Fibroblast of the aortic adventitia (primary cell): ENCODE data around the gene EDAR. TPM values are rescaled to one million over a fixed set of nuclear protein-coding genes. Genes with fewer than 3 reads are reported as not detected.

Source experiments
- DNase-seq: peaks from one replicate; pipeline ENCODE4 v3.0.0-alpha.2; 2010; ENCODE audit warnings: low read depth
- H3K4me3 ChIP-seq: 2 replicates; pipeline ENCODE4 v1.5.1; 2011; ENCODE audit warnings: low read depth, mild to moderate bottlenecking, control low read depth, low read length, moderate library complexity
- total RNA-seq: library from RNA; depleted of rRNA; stranded (reverse); fragments of >200 nt; gene quantifications from 2 replicates; pipeline ENCODE4 v1.2.3, GENCODE V29; 2012; ENCODE audit warnings: low replicate concordance
- TF ChIP-seq, protein P1 (sequence below): IDR thresholded peaks from 2 replicates; pipeline ENCODE4 v1.5.1; 2011; ENCODE audit warnings: mild to moderate bottlenecking, low read length, control low read depth, inconsistent platforms; ENCODE audit not compliant: insufficient read depth

Gene EDAR
- total RNA-seq, 1 donor, result not detected

DNA sequence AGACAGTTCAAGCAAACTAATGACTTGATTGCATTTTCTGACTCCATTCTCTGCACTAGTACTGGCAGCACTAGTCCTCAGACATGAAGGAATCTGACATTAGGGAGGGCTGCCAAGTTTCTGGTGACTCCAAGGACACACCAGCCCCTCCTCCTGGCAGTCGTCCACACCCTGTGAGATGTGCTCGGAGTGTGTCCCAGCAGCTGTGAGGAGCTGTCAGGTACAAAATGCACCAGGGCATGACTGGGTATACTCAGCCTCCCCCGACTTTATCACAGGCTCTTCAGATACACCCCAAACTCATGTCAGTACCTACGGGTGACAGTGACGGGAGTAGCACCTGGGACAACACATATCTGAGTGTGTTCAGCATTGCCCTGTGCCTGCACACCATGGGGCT, 43.1 kb downstream of the EDAR start:
- DNase-seq, result no peak
- TF ChIP-seq, protein P1, sequence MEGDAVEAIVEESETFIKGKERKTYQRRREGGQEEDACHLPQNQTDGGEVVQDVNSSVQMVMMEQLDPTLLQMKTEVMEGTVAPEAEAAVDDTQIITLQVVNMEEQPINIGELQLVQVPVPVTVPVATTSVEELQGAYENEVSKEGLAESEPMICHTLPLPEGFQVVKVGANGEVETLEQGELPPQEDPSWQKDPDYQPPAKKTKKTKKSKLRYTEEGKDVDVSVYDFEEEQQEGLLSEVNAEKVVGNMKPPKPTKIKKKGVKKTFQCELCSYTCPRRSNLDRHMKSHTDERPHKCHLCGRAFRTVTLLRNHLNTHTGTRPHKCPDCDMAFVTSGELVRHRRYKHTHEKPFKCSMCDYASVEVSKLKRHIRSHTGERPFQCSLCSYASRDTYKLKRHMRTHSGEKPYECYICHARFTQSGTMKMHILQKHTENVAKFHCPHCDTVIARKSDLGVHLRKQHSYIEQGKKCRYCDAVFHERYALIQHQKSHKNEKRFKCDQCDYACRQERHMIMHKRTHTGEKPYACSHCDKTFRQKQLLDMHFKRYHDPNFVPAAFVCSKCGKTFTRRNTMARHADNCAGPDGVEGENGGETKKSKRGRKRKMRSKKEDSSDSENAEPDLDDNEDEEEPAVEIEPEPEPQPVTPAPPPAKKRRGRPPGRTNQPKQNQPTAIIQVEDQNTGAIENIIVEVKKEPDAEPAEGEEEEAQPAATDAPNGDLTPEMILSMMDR, result no peak
- no peak overlapping the region for H3K4me3 ChIP-seq

DNA sequence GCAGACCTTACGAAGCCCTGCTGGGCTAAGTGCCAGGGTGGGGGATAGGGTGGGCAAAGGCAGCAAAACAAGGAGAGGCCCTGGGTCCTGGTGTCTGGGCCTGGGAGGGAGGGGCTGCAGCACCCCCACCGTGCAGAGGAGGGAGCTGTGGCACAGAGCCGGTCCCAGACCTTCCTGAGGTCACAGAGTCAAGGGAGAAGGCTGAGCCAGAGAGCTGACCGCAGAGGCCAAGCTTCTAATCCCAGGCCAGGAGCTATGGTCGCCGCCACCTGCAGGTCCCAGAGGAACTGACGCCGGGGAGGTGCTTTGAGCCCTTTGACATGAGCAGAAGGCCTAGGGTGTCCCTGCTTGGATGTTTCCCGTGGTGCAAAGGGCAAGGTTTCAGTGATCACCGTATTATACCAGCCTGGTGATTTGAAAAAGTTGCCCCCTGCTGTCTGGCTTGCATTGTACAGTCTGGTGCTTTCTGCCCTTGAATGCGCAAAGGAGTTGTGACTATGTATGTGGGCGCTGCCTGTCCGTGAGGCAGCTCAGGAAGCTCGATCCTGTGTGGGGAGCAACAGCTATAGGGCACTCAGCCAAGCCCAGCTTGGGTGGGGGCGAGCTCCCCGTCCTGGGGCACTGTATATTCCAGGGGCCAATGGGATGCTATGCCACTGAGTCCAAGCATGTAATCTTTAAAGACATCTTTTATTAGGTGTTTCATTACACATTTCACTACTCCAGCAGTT, 44.3 kb downstream of the EDAR start:
- DNase-seq, result no peak
- no peak overlapping the region for H3K4me3 ChIP-seq
- TF ChIP-seq, protein P1, result no peak

DNA sequence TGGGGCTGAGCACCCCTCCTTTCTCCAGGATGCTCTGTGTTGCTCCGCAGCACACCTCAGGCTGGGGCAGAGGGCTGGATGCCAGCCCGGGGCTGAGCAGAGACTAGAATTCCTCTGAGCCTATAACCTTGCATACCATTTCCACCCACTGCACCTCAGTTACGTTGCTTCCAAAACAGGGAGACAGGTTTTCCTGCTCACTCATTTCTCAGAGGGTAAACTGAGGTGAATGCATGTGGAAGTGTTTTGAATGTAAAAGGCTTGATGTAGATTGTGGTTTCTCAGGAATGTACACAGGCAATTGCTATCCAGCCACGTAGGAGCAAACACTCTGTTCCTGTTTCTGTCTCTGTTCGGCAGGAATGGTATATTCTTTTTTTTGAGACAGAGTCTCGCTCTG, 45.3 kb downstream of the EDAR start:
- no peak overlapping the region for H3K4me3 ChIP-seq
- DNase-seq, result no peak
- TF ChIP-seq, protein P1, result no peak

DNA sequence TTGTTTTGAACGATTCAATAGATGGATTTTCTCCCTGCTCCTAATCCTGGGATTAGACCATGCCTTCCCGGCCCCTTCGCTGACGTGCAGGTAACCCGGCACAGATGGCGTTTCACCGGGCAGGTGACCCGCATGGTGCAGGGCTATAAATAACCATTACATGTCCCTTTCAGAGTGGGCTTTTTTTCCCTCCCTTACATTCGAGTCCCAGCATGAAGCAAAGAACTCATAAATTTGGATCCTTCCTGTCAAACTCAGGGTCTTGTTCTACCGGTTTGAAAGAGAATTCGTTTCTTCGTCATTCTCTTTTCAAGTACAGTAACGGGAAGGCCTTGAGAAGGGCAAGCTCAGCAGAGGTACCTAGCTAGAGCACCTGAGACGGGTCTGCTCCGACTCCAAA, 46.1 kb downstream of the EDAR start:
- TF ChIP-seq, protein P1, result no peak
- no peak overlapping the region for H3K4me3 ChIP-seq
- DNase-seq, result no peak

DNA sequence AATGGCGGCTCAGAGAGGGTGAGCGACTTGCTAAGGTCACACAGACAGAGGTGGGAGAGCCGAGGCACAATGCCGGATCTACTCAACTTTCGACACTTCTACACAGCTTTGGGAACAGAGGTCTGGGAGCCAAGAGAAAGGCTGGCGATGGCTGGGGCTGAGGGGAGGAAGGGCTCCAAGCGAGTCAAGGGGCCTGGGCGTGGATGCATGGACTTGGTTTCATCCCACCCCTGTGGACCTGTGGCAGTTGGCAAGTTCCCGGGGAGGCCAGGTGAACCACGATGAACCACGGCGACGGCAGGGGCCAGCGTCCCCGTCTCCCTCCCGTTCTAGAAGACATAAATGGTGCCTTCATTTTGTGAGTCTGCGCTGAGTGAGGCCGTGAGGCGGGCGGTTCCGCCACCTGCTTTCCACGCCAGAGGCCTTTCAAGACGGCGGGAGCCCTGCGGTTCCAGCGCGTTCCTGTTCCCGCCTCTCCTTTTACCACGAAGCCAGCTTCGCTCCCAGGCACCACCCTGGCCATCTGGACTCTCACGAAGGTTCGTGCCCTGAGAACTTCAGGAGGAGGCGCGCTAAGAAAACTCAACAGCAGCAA, 46.7 kb downstream of the EDAR start:
- no peak overlapping the region for H3K4me3 ChIP-seq
- DNase-seq, result no peak
- TF ChIP-seq, protein P1, result no peak

DNA sequence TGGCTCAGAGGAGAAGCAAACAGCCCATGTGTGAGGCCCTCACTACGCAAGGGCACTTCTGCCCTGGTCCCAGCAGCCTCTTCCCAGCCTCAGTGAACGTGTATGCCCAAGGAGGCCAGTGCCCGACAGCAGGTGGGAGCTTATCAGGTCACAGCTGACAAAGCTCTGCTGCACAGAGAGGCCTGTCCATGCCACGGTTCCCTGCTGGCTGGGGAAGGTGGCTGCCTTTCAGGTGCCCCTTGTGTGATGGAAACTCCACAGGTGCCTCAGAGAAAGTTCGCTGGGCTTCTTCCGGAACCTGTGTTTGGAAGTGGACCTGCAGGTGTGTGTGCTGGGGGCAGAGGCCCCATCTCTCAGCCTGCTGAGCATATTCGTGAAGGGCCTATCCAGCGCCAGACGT, 47.3 kb downstream of the EDAR start:
- H3K4me3 ChIP-seq, result no peak overlapping the region
- DNase-seq, result no peak
- TF ChIP-seq, protein P1, result no peak
